GM18507 (cell line): Measurements from ENCODE around the gene ATP6V1G2.
A peak's percentile ranks its signal among the peaks of the same experiment; 100 is the strongest.
"Not testable (repeated sequence)": the region's sequence is repeated elsewhere in the genome, so short reads cannot be mapped to it uniquely, and the experiment has no call there.

ENCODE experiments used
- DNase-seq: peaks from one replicate; pipeline ENCODE4 v3.0.0; 2011; ENCODE audit warnings: low read depth; ENCODE audit not compliant: insufficient read length; ENCODE audit errors: extremely low spot score
- FAIRE-seq: peaks from 2 replicates; lab custom pipeline; 2011; peaks lifted over from hg19 to GRCh38; lab: Jason Lieb, UNC

ATP6V1G2 gene

DNA sequence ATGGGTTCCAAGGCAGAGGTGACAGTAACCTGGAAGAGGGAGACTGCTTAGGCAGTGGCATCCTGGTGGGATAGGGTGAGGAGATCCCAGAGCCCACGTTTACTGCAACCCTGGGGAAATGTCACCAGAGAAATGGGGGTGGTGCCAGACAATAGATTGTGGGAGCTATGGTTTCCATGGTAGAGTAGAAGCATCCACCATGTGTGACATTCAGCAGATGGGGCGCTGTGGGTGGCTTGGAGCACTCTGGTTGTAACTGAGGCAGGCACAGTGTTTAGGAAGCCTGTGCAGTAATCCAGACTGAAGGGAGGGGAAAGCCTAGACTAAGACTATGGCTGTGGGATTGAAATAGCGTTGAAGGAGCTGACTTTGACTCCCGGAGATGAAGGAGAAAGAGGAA is 49.6 kb downstream of the ATP6V1G2 start:
- peak; percentile 74 for FAIRE-seq
- not testable (repeated sequence) for DNase-seq

GRCh38 chr6:31495580-31495979 is 50.8 kb downstream of the ATP6V1G2 start:
- DNase-seq (no peak), FAIRE-seq (no peak)
